VCaP (cell line): ENCODE results near the gene STN1.

Experiments used
- H3K27ac ChIP-seq: fragments of 450-650 bp; 2 replicates; pipeline ENCODE4 v1.5.1; 2017
- TF ChIP-seq, protein P1 (sequence below): fragments of 450-650 bp; conservative IDR thresholded peaks from 2 replicates; pipeline ENCODE4 v1.5.1; 2017; ENCODE audit warnings: mild to moderate bottlenecking, moderate library complexity

The STN1 gene

DNA sequence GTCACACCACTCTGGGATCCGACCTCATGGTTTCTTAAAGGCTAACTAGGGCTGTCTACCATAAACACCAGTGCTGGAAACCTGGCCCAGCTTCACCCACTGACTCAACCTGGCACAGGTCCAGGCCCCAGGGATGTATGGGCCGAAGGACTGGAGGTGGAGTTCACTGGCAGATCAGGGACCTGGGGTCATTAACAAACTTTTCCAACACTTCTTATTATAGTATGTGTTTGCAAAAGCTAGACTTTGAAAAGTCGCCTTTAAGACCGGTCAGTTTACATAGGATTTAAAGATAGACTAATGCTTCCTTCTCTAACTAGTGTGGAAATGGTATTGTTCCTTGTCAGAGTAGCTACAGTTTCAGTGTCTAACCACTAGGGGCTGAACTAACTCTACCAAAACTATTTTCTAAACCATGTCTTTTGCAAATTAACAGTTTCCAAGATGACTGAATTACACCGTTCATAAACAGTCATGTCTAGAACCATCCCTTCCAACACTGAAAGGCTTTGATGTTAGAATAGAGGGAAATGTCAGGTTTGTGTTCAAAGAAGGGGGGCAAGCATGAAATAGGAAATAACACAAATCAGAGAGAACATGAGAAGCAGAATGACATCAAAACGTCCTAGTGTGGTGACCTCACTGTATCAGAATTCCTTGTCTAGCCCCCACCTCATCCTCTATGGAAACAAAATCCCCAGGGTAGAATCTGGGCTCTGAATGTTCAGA, 29.7 kb downstream of the STN1 start:
- peak overlapping the region; percentile 84 for H3K27ac ChIP-seq
- TF ChIP-seq, protein P1, sequence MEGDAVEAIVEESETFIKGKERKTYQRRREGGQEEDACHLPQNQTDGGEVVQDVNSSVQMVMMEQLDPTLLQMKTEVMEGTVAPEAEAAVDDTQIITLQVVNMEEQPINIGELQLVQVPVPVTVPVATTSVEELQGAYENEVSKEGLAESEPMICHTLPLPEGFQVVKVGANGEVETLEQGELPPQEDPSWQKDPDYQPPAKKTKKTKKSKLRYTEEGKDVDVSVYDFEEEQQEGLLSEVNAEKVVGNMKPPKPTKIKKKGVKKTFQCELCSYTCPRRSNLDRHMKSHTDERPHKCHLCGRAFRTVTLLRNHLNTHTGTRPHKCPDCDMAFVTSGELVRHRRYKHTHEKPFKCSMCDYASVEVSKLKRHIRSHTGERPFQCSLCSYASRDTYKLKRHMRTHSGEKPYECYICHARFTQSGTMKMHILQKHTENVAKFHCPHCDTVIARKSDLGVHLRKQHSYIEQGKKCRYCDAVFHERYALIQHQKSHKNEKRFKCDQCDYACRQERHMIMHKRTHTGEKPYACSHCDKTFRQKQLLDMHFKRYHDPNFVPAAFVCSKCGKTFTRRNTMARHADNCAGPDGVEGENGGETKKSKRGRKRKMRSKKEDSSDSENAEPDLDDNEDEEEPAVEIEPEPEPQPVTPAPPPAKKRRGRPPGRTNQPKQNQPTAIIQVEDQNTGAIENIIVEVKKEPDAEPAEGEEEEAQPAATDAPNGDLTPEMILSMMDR: peak; percentile 87

DNA sequence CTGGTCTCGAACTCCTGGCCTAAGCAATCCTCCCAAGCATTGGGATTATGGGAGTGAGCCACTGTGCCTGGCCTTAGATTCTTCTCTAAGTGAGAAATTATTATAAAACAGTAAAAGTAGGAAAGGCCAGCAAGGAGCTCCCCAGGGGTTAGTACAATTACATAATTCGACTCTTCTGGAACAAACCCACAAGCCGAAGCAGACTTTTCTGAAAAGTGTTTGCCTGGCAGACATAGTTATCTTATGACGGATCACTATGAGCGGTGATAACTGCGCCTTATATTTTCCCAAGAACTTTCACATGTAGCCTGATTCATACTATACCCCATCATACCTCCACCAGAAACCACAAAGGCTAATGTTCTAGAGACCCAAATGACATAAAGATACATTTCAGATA, 32.4 kb downstream of the STN1 start:
- TF ChIP-seq, protein P1: no peak
- H3K27ac ChIP-seq: no peak overlapping the region

DNA sequence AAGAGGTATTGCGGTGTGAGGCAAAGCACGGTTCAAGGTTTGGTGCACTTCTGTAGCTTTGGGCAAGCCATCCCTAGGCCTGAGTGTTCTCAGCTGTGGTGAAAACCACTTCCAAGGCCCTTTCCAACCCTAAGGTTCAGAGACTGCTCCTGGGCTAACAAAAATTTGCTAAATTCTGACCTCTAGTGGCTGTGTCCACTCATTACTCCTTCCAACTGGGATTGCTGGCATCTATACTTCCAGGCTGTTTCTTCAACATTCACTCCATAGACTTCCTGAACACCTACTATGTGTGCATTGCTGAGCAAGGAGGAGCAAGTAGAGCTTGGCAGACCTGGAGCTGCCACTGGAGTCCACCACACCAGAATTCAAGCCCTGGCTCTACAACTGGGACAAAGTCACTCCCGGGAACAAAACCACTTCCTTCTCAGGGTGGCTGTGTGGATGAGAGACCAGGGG, 33.3 kb downstream of the STN1 start:
- no peak overlapping the region for H3K27ac ChIP-seq
- TF ChIP-seq, protein P1: peak; percentile 81

DNA sequence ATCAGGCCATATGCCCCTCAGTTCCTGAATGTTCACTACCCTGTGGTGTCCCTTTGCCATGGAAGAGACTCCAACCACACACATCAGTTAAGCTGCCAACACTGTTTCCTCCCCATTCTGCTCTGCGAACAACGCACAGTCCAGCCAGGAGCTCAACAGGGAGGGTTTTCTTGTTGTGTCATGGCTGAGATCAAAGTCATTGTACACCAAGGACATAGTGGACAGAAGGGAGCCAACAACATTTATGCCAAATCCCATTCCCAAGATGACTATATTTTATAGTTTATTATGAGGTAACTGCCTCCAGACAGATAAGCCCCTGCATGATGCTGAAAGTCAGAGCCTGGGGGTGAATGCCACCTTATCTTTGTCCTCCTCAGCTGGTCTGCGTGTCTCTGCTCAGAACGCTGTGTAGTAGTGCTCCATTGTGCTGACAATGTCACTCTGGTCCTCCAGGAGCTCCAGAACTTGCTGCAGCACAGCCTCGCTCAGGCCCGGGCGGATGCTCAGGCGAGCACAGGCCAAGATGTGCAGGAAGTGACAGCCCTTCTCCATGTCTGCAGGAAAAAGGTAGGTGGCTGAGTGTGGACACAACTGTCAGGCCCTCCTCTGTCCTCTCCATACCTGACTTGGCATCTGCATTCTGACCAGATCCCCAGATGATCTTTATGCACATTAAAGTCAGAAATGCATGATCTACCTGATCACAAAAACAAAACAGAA, 35.5 kb downstream of the STN1 start:
- H3K27ac ChIP-seq: no peak overlapping the region
- TF ChIP-seq, protein P1: no peak

DNA sequence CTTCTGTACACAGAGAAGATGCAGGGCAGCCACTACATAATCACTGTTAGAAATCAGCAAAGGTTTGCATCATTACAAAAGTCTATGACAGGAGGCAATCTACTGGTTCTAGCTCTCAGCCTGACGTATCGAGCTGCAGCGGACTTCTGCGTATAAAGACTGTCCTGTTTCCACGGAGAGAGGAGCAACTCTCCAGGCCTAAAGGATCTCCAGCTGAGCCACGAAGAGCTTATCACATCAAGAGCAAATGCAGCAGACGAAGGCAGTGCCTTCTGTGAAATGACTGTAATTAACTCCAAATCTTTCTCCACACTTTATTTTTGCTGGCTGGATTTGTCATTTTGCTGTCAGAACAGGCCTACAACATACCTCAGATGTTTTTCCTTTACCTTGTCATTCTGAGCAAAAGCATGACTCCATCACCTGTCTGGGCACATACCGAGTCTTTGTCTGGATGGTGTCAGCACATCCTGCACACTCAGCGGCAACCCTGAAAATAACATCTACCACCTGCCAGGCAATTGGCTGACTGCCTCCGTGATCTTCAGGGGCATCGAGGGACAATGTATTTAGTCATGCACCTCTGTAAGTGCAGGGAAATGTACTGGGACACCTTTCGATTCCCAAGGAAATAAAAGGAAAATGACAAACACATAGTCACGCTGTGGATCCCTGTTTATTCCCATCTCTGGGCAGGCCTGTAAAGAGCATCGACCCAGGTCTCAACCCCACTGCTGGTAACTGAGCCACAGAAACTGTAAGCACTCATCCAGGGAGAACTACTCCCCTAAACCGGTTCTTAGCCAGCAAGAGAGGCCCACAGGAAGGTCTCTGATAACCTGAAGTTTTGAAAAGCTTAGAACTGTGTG, 36.3 kb downstream of the STN1 start:
- no peak overlapping the region for H3K27ac ChIP-seq
- TF ChIP-seq, protein P1: no peak

DNA sequence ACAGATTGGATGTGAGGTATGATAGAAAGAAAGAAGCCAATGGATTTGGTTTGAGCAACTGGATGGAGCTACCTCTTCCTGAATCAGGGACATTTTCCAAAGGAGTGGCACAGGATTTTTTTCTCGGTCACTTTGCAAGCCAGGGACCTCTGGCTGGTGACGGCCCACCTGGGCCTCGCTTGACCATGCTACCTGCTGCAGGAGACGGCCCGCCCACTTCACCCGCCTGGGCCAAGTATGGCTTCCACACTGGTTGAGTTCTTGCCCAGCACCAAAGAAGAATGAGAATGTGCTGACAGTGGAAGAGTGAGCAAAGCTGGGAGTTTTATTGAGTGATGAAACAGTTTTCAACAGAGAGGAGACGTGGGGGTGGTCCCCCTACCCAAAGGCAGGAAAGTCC, 38.2 kb downstream of the STN1 start:
- H3K27ac ChIP-seq: no peak overlapping the region
- TF ChIP-seq, protein P1: no peak

DNA sequence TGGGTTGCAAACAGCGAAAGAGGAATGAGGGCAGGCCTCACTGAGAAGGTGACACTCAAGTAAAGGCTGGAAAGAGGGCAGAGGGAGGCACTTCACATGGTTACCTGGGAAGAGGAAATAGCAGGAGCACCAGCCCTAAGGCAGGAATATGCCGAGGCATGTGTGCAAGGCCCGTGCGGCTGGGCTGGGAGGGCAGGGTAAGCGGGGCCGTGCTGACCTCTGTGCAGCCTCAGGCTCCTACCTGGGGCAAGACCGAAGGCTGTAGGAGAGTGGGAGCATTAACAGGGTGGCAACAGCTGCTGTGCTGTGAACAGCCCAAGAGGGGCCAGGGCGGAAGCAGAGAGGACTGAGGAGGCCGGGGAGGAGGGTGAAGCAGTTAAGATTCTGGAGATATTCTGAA, 38.6 kb downstream of the STN1 start:
- TF ChIP-seq, protein P1: no peak
- no peak overlapping the region for H3K27ac ChIP-seq
